NB4 (cell line): ENCODE data around the gene SEC23A.

Experiments used
- DNase-seq: peaks from one replicate; pipeline ENCODE4 v3.0.0; 2010; ENCODE audit warnings: low read depth
- H3K4me3 ChIP-seq: one replicate; pipeline ENCODE4 v1.5.1; 2011; ENCODE audit warnings: mild to moderate bottlenecking, low read depth, low read length, moderate library complexity
- CTCF ChIP-seq: IDR thresholded peaks from one replicate; pipeline ENCODE4 v1.5.1; 2012; ENCODE audit warnings: low read depth, low read length
- MAX ChIP-seq: IDR thresholded peaks from 2 replicates; pipeline ENCODE4 v1.6.1; 2011; ENCODE audit warnings: low read depth, low read length
- MYC ChIP-seq: IDR thresholded peaks from 2 replicates; pipeline ENCODE4 v1.6.1; 2011; ENCODE audit warnings: low read depth, low read length
- POLR2A ChIP-seq: IDR thresholded peaks from 2 replicates; pipeline ENCODE4 v1.6.1; 2011; ENCODE audit warnings: mild to moderate bottlenecking; ENCODE audit not compliant: insufficient read length; ENCODE audit errors: extremely low read depth

The SEC23A gene

GRCh38 chr14:39035336-39035735 lies 67.7 kb downstream of the SEC23A start:
- TF ChIP-seq POLR2A: no peak
- no peak for TF ChIP-seq MYC
- no peak for TF ChIP-seq MAX
- no peak for TF ChIP-seq CTCF
- no peak overlapping the region for H3K4me3 ChIP-seq

GRCh38 chr14:39034481-39035296 lies 68.3 kb downstream of the SEC23A start:
- TF ChIP-seq MYC (no peak), CTCF (no peak), MAX (no peak), POLR2A (no peak)
- no peak overlapping the region for H3K4me3 ChIP-seq
- no peak for DNase-seq

More at GRCh38 chr14:39035336-39035735, 67.7 kb downstream of the SEC23A start:
- DNase-seq: no peak

GRCh38 chr14:39033371-39033770 lies 69.7 kb downstream of the SEC23A start:
- TF ChIP-seq POLR2A: no peak
- TF ChIP-seq MAX: no peak
- no peak for TF ChIP-seq CTCF
- TF ChIP-seq MYC: no peak
- no peak overlapping the region for H3K4me3 ChIP-seq
- no peak for DNase-seq

GRCh38 chr14:39030209-39030608 lies 72.8 kb downstream of the SEC23A start:
- TF ChIP-seq MYC (no peak), CTCF (no peak), POLR2A (no peak), MAX (no peak)
- H3K4me3 ChIP-seq: no peak overlapping the region
- no peak for DNase-seq

GRCh38 chr14:39029789-39030188 lies 73.2 kb downstream of the SEC23A start:
- no peak for DNase-seq
- no peak overlapping the region for H3K4me3 ChIP-seq
- no peak for TF ChIP-seq POLR2A
- no peak for TF ChIP-seq MAX
- TF ChIP-seq MYC: no peak
- no peak for TF ChIP-seq CTCF
